SW 1271 (cell line): ENCODE results near the gene ECM2.

Source experiments
- DNase-seq, 2 experiments: peaks; one replicate each; lab custom pipeline; 2025; lab: John Stamatoyannopoulos, UW

The ECM2 gene

GRCh38 chr9:92527832-92528521, 7.8 kb downstream of the ECM2 start:
- no peak for DNase-seq

GRCh38 chr9:92527291-92527828, 8.4 kb downstream of the ECM2 start:
- no peak for DNase-seq

GRCh38 chr9:92525306-92525705, 10.5 kb downstream of the ECM2 start:
- DNase-seq: no peak

GRCh38 chr9:92524881-92525280, 10.9 kb downstream of the ECM2 start:
- DNase-seq: no peak

- DNase-seq: no peak
Measured at GRCh38 chr9:92522983-92523970, 12.5 kb downstream of the ECM2 start.

GRCh38 chr9:92520837-92521236, 15.0 kb downstream of the ECM2 start:
- no peak for DNase-seq

- DNase-seq: no peak
Measured at GRCh38 chr9:92518199-92518598, 17.6 kb downstream of the ECM2 start.

GRCh38 chr9:92517046-92517445, 18.7 kb downstream of the ECM2 start:
- DNase-seq: no peak

GRCh38 chr9:92516521-92516920, 19.3 kb downstream of the ECM2 start:
- DNase-seq: no peak

- DNase-seq: no peak
Measured at GRCh38 chr9:92514635-92515034, 21.2 kb downstream of the ECM2 start.

- DNase-seq: no peak
Measured at GRCh38 chr9:92513349-92513748, 22.4 kb downstream of the ECM2 start.

- DNase-seq: no peak
Measured at GRCh38 chr9:92512622-92513021, 23.2 kb downstream of the ECM2 start.

GRCh38 chr9:92510747-92511146, 25.0 kb downstream of the ECM2 start:
- DNase-seq: no peak

GRCh38 chr9:92509050-92509449, 26.7 kb downstream of the ECM2 start:
- no peak for DNase-seq

- no peak for DNase-seq
Measured at GRCh38 chr9:92508018-92508820, 27.6 kb downstream of the ECM2 start.

GRCh38 chr9:92507496-92507895, 28.3 kb downstream of the ECM2 start:
- no peak for DNase-seq

GRCh38 chr9:92507005-92507404, 28.8 kb downstream of the ECM2 start:
- DNase-seq: no peak

- peak in 1 of 2 experiments; percentile 12 for DNase-seq
Measured at GRCh38 chr9:92506184-92506857, 29.5 kb downstream of the ECM2 start.

- no peak for DNase-seq
Measured at GRCh38 chr9:92504881-92505280, 30.9 kb downstream of the ECM2 start.

- DNase-seq: no peak
Measured at GRCh38 chr9:92503156-92503555, 32.6 kb downstream of the ECM2 start.

GRCh38 chr9:92501671-92502393, 34.0 kb downstream of the ECM2 start:
- DNase-seq: peak in 1 of 2 experiments; percentile 56
